Activated CD4-positive, alpha-beta memory T cell treated with anti-CD3 and anti-CD28 coated beads for 36 hours (primary cell): ENCODE results near the gene AP1S2. TPM values are rescaled to one million over a fixed set of nuclear protein-coding genes. Genes with fewer than 3 reads are reported as not detected.

Source experiments
- CTCF ChIA-PET: fragments of 350-600 bp; sonication (Branson Sonifier 250); formaldehyde crosslinking; loops from one replicate; lab custom pipeline; 2021; ENCODE audit warnings: antibody characterized with exemption, inconsistent platforms; lab: Charles Lee
- POLR2A ChIA-PET: fragments of 350-600 bp; sonication (Branson Sonifier 250); formaldehyde crosslinking; loops from one replicate; lab custom pipeline; 2021; ENCODE audit warnings: antibody characterized with exemption; lab: Charles Lee
- DNase-seq: peaks from one replicate; pipeline ENCODE4 v3.0.0-alpha.2; 2020
- H3K27ac Mint-ChIP-seq: one replicate; pipeline ENCODE4 v1.8.0; 2021; ENCODE audit warnings: mixed read lengths
- H3K27me3 Mint-ChIP-seq: one replicate; pipeline ENCODE4 v1.8.0; 2021; ENCODE audit warnings: mixed read lengths
- H3K36me3 Mint-ChIP-seq: one replicate; pipeline ENCODE4 v1.8.0; 2021; ENCODE audit warnings: mixed read lengths
- H3K4me1 Mint-ChIP-seq: one replicate; pipeline ENCODE4 v1.8.0; 2021; ENCODE audit warnings: low read depth, mixed read lengths
- H3K4me3 Mint-ChIP-seq: one replicate; pipeline ENCODE4 v1.8.0; 2021; ENCODE audit warnings: mild to moderate bottlenecking, mixed read lengths
- H3K9me3 Mint-ChIP-seq: one replicate; pipeline ENCODE4 v1.8.0; 2021; ENCODE audit warnings: mixed read lengths
- intact Hi-C: fragments of 100-400 bp; cut with micrococcal nuclease; formaldehyde crosslinking; loops from one replicate; pipeline ENCODE4 v1.15.1; 2023
- total RNA-seq, 2 experiments: library from RNA; stranded (reverse); gene quantifications; one replicate each; pipeline ENCODE4 v1.2.3, GENCODE V29; 2021

The AP1S2 gene
- total RNA-seq, 2 experiments from 2014 or later: 21.4 to 29.3 TPM

DNA sequence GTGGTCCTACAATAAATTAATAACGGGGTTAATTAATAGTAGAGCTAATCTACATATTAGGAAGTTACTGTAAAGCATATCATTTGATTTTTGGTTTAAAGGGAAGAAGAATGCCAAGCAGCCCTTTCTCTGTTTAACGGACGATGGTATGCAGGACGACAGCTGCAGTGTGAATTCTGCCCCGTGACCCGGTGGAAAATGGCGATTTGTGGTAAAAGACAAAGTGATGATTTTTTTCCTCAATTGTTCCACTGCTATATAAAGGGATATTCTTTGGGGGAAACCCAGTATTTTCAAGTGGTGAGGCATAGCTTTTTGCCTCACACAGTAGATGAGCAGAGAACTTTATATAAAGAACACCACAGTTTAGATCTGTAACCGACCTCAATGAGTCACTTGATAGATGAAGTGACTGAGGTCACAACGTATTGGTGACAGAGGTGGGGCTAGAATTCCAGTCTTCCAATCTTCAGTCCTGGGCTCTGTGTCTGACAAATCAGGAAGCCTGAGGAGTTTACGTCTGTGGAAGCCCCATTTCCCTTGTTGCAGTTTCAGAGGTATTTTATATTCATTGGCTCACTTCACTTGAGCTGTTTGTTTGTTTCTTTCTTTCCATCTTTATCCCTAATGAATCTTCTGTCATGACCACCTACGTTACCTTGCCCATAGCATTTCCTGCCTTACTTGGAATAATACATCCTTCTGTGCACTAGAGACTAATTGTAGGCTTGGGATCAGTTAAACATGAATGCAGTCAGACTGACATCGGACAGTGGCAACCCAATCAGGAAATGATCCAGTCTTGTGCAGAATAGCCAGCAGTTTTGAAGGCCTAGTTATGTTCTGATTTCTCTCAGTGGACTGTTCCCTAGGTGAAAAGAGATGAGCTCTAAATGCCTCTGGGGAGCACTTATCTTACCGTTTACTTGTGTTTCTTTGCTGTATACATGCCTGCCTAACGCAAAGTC lies 34.2 kb downstream of the AP1S2 start:
- H3K4me1 Mint-ChIP-seq: peaks cover 31% of the 10 kb centered on the region
- no peak overlapping the region for H3K4me3 Mint-ChIP-seq

GRCh38 chrX:15816886-15817285 lies 37.7 kb downstream of the AP1S2 start:
- intact Hi-C loops: loop anchor here (2.0 kb wide), 2 partner anchors 38 to 56 kb away; partner anchors contain the start of gene AP1S2
- no peaks in the 10 kb centered on the region for H3K9me3 Mint-ChIP-seq
- peaks cover 23% of the 10 kb centered on the region for H3K36me3 Mint-ChIP-seq
- H3K27me3 Mint-ChIP-seq: no peaks in the 10 kb centered on the region
- peaks cover 37% of the 10 kb centered on the region for H3K4me1 Mint-ChIP-seq
- CTCF ChIA-PET: interaction anchor here (0.7 kb wide), 2 partner anchors 12 to 19 kb away, joined by 3 to 4 read pairs; no protein-coding TSS in a partner anchor
- peak overlapping the region; percentile 58 for H3K27ac Mint-ChIP-seq
- no peak overlapping the region for H3K4me3 Mint-ChIP-seq
- POLR2A ChIA-PET: no interaction called here
- DNase-seq: peak; percentile 44

More for the DNA sequence above, 34.2 kb downstream of the AP1S2 start:
- DNase-seq: peak; percentile 17
- Mint-ChIP-seq H3K27ac (peak overlapping the region; percentile 64), H3K27me3 (no peaks in the 10 kb centered on the region), H3K36me3 (peaks cover 26% of the 10 kb centered on the region), H3K9me3 (no peaks in the 10 kb centered on the region)
- ChIA-PET CTCF (interaction anchor here (0.6 to 1.4 kb wide), 2 partner anchors 83 to 923 kb away, joined by 3 to 4 read pairs; partner anchors contain the start of gene CA5B), POLR2A (no interaction called here)
- intact Hi-C loops: no loop called here

GRCh38 chrX:15816438-15816809 lies 38.2 kb downstream of the AP1S2 start:
- CTCF ChIA-PET: interaction anchor here (0.7 to 1.1 kb wide), 3 partner anchors 13 to 26 kb away, joined by 3 to 4 read pairs (median 4); partner anchors contain the start of gene ZRSR2
- H3K27ac Mint-ChIP-seq: peak overlapping the region; percentile 58
- no peak for DNase-seq
- POLR2A ChIA-PET: interaction anchor here (0.9 kb wide), 1 partner anchor 27 kb away, joined by 3 read pairs; no protein-coding TSS in a partner anchor
- H3K36me3 Mint-ChIP-seq: peaks cover 23% of the 10 kb centered on the region
- no peak overlapping the region for H3K4me3 Mint-ChIP-seq
- H3K4me1 Mint-ChIP-seq: peaks cover 37% of the 10 kb centered on the region
- H3K9me3 Mint-ChIP-seq: no peaks in the 10 kb centered on the region
- intact Hi-C loops: loop anchor here (2.0 kb wide), 2 partner anchors 38 to 56 kb away; partner anchors contain the start of gene AP1S2
- H3K27me3 Mint-ChIP-seq: no peaks in the 10 kb centered on the region

DNA sequence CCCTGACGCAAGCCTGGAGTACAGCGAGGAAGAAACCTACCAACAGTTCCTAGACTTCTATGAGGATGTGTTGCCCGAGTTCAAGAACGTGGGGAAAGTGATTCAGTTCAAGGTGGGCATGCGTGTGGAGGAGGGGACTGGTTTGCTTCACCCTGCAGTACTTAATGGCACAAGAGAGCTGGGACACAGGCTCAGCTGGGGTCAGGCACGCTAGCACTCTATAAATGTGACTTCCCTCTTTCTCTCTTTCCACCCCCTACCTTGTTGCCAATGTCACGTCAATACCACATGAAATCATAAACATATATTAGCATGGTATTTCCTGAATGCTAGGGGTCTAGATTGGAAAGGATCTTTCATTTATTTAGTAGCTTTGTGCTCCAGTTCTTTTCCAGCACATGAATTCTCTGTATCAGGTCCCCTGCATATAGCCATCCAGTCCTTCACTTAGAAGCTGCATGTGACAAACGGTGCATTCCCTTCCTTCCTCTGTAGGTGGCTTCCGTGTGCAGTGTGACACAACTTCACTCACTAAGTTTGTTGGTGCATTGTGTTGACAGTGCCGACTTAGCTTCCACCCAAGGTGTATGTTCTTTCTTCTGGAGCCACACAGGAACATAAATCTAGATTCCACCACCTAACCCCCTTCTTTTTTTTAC lies 38.7 kb downstream of the AP1S2 start:
- intact Hi-C loops: loop anchor here (2.0 kb wide), 2 partner anchors 39 to 55 kb away; partner anchors contain the start of gene AP1S2
- POLR2A ChIA-PET: interaction anchor here (0.9 kb wide), 1 partner anchor 27 kb away, joined by 3 read pairs; no protein-coding TSS in a partner anchor
- Mint-ChIP-seq H3K9me3 (no peaks in the 10 kb centered on the region), H3K36me3 (peaks cover 19% of the 10 kb centered on the region), H3K4me3 (no peak overlapping the region), H3K4me1 (peaks cover 37% of the 10 kb centered on the region), H3K27ac (peak overlapping the region; percentile 23), H3K27me3 (no peaks in the 10 kb centered on the region)
- peak; percentile 46 for DNase-seq
- CTCF ChIA-PET: interaction anchor here (0.7 to 1.1 kb wide), 4 partner anchors 13 to 39 kb away, joined by 3 to 4 read pairs (median 4); partner anchors contain the start of genes AP1S2 and ZRSR2

- no peak overlapping the region for H3K27ac Mint-ChIP-seq
- POLR2A ChIA-PET: no interaction called here
Measured at GRCh38 chrX:15814771-15815365, 39.7 kb downstream of the AP1S2 start.

GRCh38 chrX:15813416-15813815 lies 41.2 kb downstream of the AP1S2 start:
- H3K4me3 Mint-ChIP-seq: no peak overlapping the region
- no peak for DNase-seq
- H3K36me3 Mint-ChIP-seq: peaks cover 19% of the 10 kb centered on the region
- no peaks in the 10 kb centered on the region for H3K9me3 Mint-ChIP-seq
- ChIA-PET POLR2A (no interaction called here), CTCF (no interaction called here)
- H3K27me3 Mint-ChIP-seq: no peaks in the 10 kb centered on the region
- H3K4me1 Mint-ChIP-seq: peaks cover 28% of the 10 kb centered on the region
- H3K27ac Mint-ChIP-seq: no peak overlapping the region
- intact Hi-C loops: no loop called here

More at GRCh38 chrX:15814771-15815365, 39.7 kb downstream of the AP1S2 start:
- Mint-ChIP-seq H3K4me3 (no peak overlapping the region), H3K27me3 (no peaks in the 10 kb centered on the region), H3K9me3 (no peaks in the 10 kb centered on the region), H3K4me1 (peaks cover 28% of the 10 kb centered on the region), H3K36me3 (peaks cover 17% of the 10 kb centered on the region)
- intact Hi-C loops: no loop called here
- DNase-seq: peak; percentile 11
- CTCF ChIA-PET: interaction anchor here (1.0 kb wide), 1 partner anchor 40 kb away, joined by 3 read pairs; the partner anchor contains the start of gene AP1S2

GRCh38 chrX:15812192-15812938 lies 42.2 kb downstream of the AP1S2 start:
- DNase-seq: no peak
- Mint-ChIP-seq H3K9me3 (no peaks in the 10 kb centered on the region), H3K4me1 (peaks cover 26% of the 10 kb centered on the region), H3K27me3 (no peaks in the 10 kb centered on the region), H3K4me3 (no peak overlapping the region), H3K36me3 (peaks cover 16% of the 10 kb centered on the region), H3K27ac (no peak overlapping the region)
- POLR2A ChIA-PET: no interaction called here
- CTCF ChIA-PET: interaction anchor here (0.6 kb wide), 1 partner anchor 1877 kb away, joined by 3 read pairs; no protein-coding TSS in a partner anchor
- intact Hi-C loops: no loop called here

DNA sequence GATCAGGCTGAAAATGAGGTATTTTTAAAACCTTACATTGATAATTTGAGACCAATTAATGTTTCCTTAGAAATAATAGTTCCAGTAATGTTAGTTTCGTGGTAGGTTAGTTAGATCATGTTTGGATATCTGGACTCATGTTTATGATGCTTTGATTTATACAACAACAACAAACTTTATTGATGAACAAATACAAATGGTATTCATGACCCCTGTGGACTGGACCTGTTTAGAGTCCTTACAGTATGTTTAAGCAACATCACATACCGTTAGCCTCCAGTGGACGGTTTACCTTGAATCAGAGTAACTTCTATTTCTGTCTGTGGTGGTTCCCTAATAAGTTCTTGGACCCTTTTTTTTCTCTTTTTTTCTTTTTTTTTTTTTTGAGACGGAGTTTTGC lies 46.4 kb downstream of the AP1S2 start:
- no peak overlapping the region for H3K4me3 Mint-ChIP-seq
- peaks cover 25% of the 10 kb centered on the region for H3K36me3 Mint-ChIP-seq
- no peaks in the 10 kb centered on the region for H3K27me3 Mint-ChIP-seq
- intact Hi-C loops: no loop called here
- CTCF ChIA-PET: no interaction called here
- DNase-seq: no peak
- POLR2A ChIA-PET: no interaction called here
- H3K4me1 Mint-ChIP-seq: no peaks in the 10 kb centered on the region
- no peak overlapping the region for H3K27ac Mint-ChIP-seq
- no peaks in the 10 kb centered on the region for H3K9me3 Mint-ChIP-seq

GRCh38 chrX:15804563-15804962 lies 50.0 kb downstream of the AP1S2 start:
- intact Hi-C loops: no loop called here
- Mint-ChIP-seq H3K27ac (no peak overlapping the region), H3K4me3 (no peak overlapping the region), H3K9me3 (no peaks in the 10 kb centered on the region), H3K27me3 (no peaks in the 10 kb centered on the region), H3K4me1 (no peaks in the 10 kb centered on the region), H3K36me3 (peaks cover 15% of the 10 kb centered on the region)
- no peak for DNase-seq
- ChIA-PET CTCF (no interaction called here), POLR2A (no interaction called here)

DNA sequence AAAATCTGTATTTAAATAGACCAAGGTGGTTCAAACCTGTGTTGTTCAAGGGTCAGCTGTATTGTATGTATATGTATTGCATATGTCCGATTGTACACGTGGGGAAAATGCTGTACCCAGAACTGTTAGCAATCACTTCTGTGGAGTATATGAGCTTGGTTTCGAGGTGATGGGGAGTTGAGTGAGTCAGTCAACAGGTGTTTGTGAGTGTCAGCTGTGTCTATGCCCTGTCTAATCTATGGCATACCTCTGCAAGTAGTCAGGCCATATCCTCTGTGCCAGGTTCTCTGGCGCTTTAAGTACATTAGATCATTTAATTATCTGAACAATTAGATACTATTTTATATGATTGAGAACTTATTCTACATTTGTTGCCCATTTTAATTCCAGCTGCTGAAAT lies 56.9 kb downstream of the AP1S2 start:
- H3K9me3 Mint-ChIP-seq: no peaks in the 10 kb centered on the region
- peaks cover 40% of the 10 kb centered on the region for H3K4me1 Mint-ChIP-seq
- H3K27me3 Mint-ChIP-seq: no peaks in the 10 kb centered on the region
- intact Hi-C loops: no loop called here
- H3K36me3 Mint-ChIP-seq: peaks cover 13% of the 10 kb centered on the region
- POLR2A ChIA-PET: no interaction called here
- CTCF ChIA-PET: interaction anchor here (0.6 kb wide), 1 partner anchor 19 kb away, joined by 3 read pairs; no protein-coding TSS in a partner anchor
- DNase-seq: no peak
- H3K4me3 Mint-ChIP-seq: no peak overlapping the region
- H3K27ac Mint-ChIP-seq: no peak overlapping the region
